ENCODE results near the gene LSM12.

- TF ChIP-seq POLR2A (IDR thresholded peaks at IDR 0.05) (no peak), CTCF (IDR thresholded peaks at IDR 0.05 in 8 of 11, conservative IDR thresholded peaks at IDR 0.05 in 3 of 11) (no peak), POLR2AphosphoS5 (IDR thresholded peaks at IDR 0.05) (peak in 2 of 3 donors; percentile 10 to 41)
Measured at GRCh38 chr17:44088254-44088653, 21.8 kb upstream of the LSM12 start.

Measured in spleen (tissue), 7 donors.